GM21576 (cell line): ENCODE data around the gene CLCA2.

Source experiments
- ATAC-seq: cut with Tn5 transposase; IDR thresholded peaks from one replicate; pipeline ENCODE4 v1.9.1; 2021; ENCODE audit warnings: mild to moderate bottlenecking, moderate library complexity; ENCODE audit not compliant: unreplicated experiment

CLCA2 gene

DNA sequence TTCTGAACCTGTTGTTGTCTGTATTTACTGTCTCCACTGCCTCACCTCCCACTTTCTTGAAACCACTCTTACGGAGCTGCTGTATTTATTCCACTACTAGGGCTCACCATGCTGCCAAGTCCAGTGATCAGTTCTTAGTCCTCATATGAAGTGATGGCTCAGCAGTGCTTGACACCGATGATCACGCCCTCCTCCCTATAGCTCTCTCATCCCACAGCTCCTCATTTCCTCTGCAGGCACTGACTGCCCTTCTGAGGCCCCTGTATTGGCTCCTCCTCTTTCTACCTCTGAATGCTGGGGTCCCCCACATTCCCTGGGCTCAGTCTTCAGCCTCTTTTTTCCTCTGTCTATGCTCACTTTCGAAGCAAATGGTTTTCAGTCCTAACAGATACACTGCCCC is 48.2 kb downstream of the CLCA2 start:
- ATAC-seq = no peak

- peak; percentile 48 for ATAC-seq
Measured at GRCh38 chr1:86472767-86473166, 48.8 kb downstream of the CLCA2 start.

- ATAC-seq = no peak
Measured at GRCh38 chr1:86477256-86477655, 53.3 kb downstream of the CLCA2 start.

- ATAC-seq = no peak
Measured at GRCh38 chr1:86477682-86478081, 53.7 kb downstream of the CLCA2 start.

- no peak for ATAC-seq
Measured at GRCh38 chr1:86478416-86479156, 54.6 kb downstream of the CLCA2 start.

GRCh38 chr1:86481966-86482365 is 58.0 kb downstream of the CLCA2 start:
- no peak for ATAC-seq

- ATAC-seq = no peak
Measured at GRCh38 chr1:86487131-86487810, 63.3 kb downstream of the CLCA2 start.

DNA sequence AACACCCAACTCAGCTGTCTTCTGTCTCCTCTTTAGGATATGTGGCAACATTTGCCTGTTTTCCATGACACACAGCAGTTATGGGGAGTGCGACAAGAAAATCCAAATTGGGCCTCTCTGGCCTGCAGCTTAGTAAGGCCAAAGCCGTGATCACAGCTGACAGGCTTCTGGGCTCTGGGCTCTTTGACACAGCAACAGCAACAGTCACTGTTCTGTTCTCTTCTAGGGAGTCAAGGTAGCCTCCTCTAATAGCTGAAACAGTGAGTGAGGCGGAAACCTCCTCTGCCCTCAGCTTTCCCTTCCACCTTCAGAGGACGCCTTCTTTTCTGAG is 63.8 kb downstream of the CLCA2 start:
- no peak for ATAC-seq

- ATAC-seq = no peak
Measured at GRCh38 chr1:86489242-86489878, 65.4 kb downstream of the CLCA2 start.

DNA sequence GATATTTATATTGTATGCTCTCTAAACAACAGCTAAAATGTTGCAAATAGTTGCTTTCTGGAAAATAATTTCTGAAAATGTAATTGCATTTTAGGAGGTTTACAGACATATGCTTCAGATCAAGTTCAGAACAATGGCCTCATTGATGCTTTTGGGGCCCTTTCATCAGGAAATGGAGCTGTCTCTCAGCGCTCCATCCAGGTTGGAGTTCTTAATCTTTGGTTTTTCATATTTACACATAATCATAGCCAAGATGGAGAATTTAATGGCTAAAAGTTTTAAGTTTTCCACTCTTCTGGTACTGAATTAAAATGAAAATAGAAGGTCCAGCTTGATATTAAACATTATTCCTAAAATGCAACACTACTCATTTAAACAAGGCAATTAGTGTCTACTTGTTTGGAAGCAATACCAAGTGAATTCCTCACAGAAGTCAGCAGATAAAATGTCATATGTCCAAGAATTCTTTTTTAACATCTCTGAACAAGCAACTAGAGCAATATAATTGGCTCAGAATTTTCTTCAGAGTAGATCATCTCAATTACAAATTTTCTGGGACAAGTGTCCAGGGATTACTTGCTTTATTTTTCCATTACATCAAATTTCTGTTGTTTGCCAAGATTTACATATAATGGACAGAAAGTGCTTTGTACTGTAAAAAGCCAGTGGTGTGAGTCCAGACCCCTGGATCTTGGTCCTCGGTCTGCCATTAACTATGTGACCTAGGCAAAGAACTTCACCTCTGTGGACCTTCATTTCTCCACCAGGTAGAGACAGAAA is 67.4 kb downstream of the CLCA2 start:
- no peak for ATAC-seq

DNA sequence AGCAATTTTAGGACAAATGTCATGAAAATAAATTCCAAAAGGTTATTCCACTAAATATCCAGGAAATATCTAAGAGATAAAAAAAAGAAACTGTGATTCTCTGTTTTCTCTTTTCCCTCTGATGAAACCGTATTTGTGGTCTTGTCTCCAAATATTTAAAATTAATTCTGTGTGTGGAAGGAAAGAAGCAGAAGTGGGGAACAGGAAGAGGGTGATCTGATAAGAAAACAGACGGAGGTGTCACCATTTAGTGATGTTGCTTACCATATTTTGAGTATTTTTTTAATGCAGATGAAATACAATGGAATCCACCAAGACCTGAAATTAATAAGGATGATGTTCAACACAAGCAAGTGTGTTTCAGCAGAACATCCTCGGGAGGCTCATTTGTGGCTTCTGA is 74.3 kb downstream of the CLCA2 start:
- no peak for ATAC-seq

DNA sequence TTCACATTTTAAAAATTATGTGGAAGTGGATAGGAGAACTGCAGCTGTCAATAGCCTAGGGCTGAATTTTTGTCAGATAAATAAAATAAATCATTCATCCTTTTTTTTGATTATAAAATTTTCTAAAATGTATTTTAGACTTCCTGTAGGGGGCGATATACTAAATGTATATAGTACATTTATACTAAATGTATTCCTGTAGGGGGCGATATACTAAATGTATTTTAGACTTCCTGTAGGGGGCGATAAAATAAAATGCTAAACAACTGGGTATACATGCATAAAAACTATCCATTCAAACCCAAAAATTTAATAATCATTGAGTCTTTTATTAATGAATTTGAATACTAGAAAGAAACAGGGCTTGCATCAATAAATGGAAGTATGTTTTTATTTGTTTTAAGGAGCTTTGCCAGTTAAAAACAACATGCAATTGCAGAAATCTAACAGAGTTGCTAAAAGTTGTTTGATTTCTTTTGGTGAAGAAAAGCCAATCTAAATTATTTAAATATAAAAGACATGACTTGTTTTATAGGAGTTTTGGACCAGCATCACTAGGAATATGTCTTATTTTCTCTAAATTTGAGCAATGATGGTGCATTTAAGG is 76.1 kb downstream of the CLCA2 start:
- ATAC-seq = peak; percentile 68

DNA sequence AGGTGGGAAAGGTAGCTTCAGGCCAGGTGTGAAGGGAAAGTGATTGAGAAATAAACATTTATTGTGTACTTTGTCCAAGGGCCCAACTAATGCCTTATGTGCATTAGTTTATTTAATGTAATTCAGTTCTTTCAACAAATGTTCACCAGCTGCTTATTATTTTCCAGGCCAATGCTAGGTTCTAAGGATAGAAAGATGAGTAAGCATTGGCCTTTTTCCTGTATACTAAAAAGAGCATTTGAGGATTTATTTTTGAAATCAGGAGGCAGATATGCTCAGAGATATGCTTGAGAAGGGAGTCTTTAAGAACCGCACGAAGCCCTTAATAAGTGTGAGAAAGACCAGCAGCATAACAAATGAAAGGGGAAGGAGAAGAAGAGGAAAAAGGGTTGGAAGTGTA is 76.7 kb downstream of the CLCA2 start:
- ATAC-seq = no peak

DNA sequence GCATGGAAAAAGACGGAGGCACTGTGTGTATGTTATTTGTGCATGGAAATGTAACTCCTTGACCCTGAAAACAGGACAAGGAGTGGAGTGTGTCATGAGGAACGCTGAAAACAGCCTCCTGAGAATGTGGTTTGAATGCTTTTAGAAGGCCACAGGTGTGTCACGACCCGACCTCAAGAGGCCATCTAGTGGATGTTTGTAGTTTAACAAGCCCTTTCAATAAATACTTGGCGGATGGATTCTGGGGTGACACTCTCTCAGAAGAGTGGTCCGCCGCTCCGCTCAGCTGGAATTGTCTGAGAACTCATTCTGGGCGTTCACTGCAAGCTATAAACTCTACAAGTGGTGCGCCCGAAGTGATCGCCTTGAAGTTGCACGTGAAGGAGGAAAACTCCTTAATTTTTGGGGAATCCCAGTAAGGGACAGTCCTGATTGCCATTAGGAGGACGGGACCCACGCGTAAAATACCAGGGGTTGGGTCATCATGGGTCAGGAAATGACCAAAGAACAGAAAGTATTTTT is 78.2 kb downstream of the CLCA2 start:
- peak; percentile 59 for ATAC-seq

GRCh38 chr1:86502721-86503405 is 78.9 kb downstream of the CLCA2 start:
- no peak for ATAC-seq

DNA sequence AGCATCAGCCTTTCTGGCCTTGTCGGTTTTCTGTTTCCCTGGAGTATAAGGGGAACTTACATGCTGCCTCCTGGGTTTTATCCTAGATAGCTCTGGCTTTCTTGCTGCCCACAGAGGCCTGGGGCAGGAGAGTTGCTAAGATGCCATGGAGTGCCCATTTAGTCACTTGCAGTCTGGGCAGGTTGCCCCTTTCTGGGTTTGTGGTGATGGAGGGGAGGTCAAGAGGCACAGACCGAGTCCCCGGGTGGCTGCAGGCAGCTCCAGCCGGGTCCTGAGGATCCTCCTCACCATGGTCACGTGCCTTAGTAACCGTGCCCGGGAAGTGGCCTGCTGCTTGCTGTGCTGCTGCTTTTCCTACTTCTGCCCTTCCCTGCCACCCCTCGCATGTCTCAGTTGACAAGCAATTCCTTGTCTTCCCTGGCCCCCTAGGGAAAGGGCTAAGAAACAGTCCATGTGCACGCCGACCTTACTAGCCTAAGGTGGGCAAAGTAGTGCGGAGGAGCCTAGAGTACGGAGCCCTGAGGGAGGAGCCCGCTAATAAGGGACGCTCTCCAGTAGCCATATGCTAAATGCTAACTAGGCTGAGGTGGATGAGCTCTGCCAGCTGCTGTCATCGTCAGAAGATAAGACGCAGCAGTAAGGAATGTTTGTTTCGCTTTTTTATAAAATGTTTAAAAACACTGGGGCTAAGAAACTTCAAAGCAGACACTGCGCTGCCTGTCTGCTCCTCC is 79.6 kb downstream of the CLCA2 start:
- ATAC-seq = no peak

GRCh38 chr1:86504137-86504479 is 80.1 kb downstream of the CLCA2 start:
- no peak for ATAC-seq

- ATAC-seq = no peak
Measured at GRCh38 chr1:86504895-86505563, 81.1 kb downstream of the CLCA2 start.

GRCh38 chr1:86505564-86505902 is 81.6 kb downstream of the CLCA2 start:
- ATAC-seq = no peak
